IgD-negative memory B cell (primary cell): Measurements from ENCODE around the gene LIPE. TPM values are rescaled to one million over a fixed set of nuclear protein-coding genes. Genes with fewer than 3 reads are reported as not detected.

Experiments
- H3K27ac Mint-ChIP-seq, 3 donors: one replicate each; pipeline ENCODE4 v1.8.0; 2020 to 2022; ENCODE audit warnings: mild to moderate bottlenecking in 3 of 3, mixed read lengths in 3 of 3, moderate library complexity in 1 of 3
- H3K27me3 Mint-ChIP-seq: one replicate; pipeline ENCODE4 v1.8.0; 2021; ENCODE audit warnings: mixed read lengths
- H3K36me3 Mint-ChIP-seq: one replicate; pipeline ENCODE4 v1.8.0; 2020; ENCODE audit warnings: mild to moderate bottlenecking, mixed read lengths
- H3K4me1 Mint-ChIP-seq, 3 donors: one replicate each; pipeline ENCODE4 v1.8.0; 2020 to 2022; ENCODE audit warnings: mixed read lengths in 3 of 3, mild to moderate bottlenecking in 1 of 3
- H3K4me3 Mint-ChIP-seq, 4 donors: one replicate each; pipeline ENCODE4 v1.8.0; 2020 to 2022; ENCODE audit warnings: mild to moderate bottlenecking in 4 of 4, mixed read lengths in 4 of 4, moderate library complexity in 3 of 4
- H3K9me3 Mint-ChIP-seq, 3 donors: one replicate each; pipeline ENCODE4 v1.8.0; 2020 to 2021; ENCODE audit warnings: mixed read lengths in 3 of 3, mild to moderate bottlenecking in 1 of 3
- polyA plus RNA-seq: library from polyadenylated mRNA; unstranded; fragments of 300-500 nt; fragmentation: Illumina TruSeq; gene quantifications from one replicate; pipeline ENCODE4 v1.2.3, GENCODE V29; 2021

LIPE gene
- polyA plus RNA-seq, 1 donor from 2014 or later, result 15.0 TPM

DNA sequence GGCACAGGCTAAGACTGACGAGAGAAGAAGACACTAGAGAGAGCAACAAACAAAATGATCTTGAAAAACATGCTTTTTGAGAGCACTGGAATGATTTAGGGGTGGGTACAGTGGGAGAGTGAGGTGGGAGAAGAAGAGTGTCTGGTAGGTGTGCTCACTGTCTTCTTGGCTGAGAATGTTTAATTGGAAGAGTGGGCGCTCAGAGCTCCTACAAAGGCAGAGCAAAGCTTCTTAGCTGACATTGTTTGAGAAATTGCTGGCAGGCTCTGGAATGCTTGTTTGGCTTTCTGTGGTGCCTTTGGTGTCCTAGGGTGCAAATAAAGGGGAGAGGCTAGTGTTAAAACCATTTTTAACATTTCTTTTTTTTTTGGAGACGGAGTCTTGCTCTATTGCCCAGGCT, 1.5 kb upstream of the LIPE start:
- Mint-ChIP-seq H3K9me3 (no peaks in the 10 kb centered on the region), H3K27me3 (no peaks in the 10 kb centered on the region), H3K4me1 (peaks cover 0 to 5% (median 1%) of the 10 kb centered on the region in 3 donors), H3K36me3 (no peaks in the 10 kb centered on the region), H3K27ac (no peak overlapping the region), H3K4me3 (no peak overlapping the region)

- H3K4me3 Mint-ChIP-seq, result peak overlapping the region in 2 of 4 donors; percentile 6 to 72
- H3K27me3 Mint-ChIP-seq, result no peaks in the 10 kb centered on the region
- no peaks in the 10 kb centered on the region for H3K36me3 Mint-ChIP-seq
- H3K9me3 Mint-ChIP-seq, result no peaks in the 10 kb centered on the region
- peak overlapping the region in 1 of 3 donors; percentile 53 for H3K27ac Mint-ChIP-seq
- H3K4me1 Mint-ChIP-seq, result peaks cover 9 to 16% (median 13%) of the 10 kb centered on the region in 3 donors
These were observed 545 bp downstream of the LIPE start for GRCh38 chr19:42426643-42427042.

- Mint-ChIP-seq H3K36me3 (no peaks in the 10 kb centered on the region), H3K9me3 (no peaks in the 10 kb centered on the region), H3K4me3 (peak overlapping the region in 3 of 4 donors; percentile 63 to 100 (median 67)), H3K4me1 (peaks cover 20 to 34% (median 27%) of the 10 kb centered on the region in 3 donors), H3K27me3 (no peaks in the 10 kb centered on the region), H3K27ac (no peak overlapping the region)
These were observed 2.5 kb downstream of the LIPE start for GRCh38 chr19:42424712-42425131.

DNA sequence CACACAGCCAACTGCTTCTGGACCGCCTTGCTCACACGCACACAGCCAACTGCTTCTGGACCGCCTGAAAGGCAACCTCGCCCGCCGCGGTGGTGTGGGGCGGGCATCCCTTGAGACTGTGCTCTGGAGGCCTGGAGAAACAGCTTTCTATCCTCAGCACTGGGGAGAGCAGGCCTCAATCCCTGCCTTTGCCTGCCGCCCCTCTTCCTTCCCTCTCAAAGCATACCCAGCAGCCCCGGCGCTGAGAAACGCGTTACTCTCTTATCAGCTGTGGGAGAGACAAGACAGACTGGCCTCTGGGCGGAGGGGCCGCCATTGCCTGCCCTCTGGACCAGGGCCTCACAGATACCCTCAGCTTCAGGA, 2.9 kb downstream of the LIPE start:
- H3K36me3 Mint-ChIP-seq, result no peaks in the 10 kb centered on the region
- H3K27ac Mint-ChIP-seq, result no peak overlapping the region
- H3K4me1 Mint-ChIP-seq, result peaks cover 20 to 34% (median 28%) of the 10 kb centered on the region in 3 donors
- peak overlapping the region; percentile 96 to 100 (median 98) for H3K4me3 Mint-ChIP-seq
- H3K9me3 Mint-ChIP-seq, result no peaks in the 10 kb centered on the region
- H3K27me3 Mint-ChIP-seq, result no peaks in the 10 kb centered on the region

GRCh38 chr19:42423462-42424344, 3.5 kb downstream of the LIPE start:
- Mint-ChIP-seq H3K36me3 (no peaks in the 10 kb centered on the region), H3K4me1 (peaks cover 20 to 35% (median 28%) of the 10 kb centered on the region in 3 donors)

GRCh38 chr19:42422901-42423461, 4.2 kb downstream of the LIPE start:
- H3K4me3 Mint-ChIP-seq, result peak overlapping the region; percentile 96 to 100 (median 98)
- no peaks in the 10 kb centered on the region for H3K27me3 Mint-ChIP-seq
- H3K36me3 Mint-ChIP-seq, result no peaks in the 10 kb centered on the region
- peaks cover 20 to 36% (median 28%) of the 10 kb centered on the region in 3 donors for H3K4me1 Mint-ChIP-seq
- no peaks in the 10 kb centered on the region for H3K9me3 Mint-ChIP-seq
- peak overlapping the region; percentile 81 to 96 (median 93) for H3K27ac Mint-ChIP-seq

More at GRCh38 chr19:42423462-42424344, 3.5 kb downstream of the LIPE start:
- Mint-ChIP-seq H3K27ac (peak overlapping the region; percentile 81 to 96 (median 93)), H3K9me3 (no peaks in the 10 kb centered on the region), H3K27me3 (no peaks in the 10 kb centered on the region), H3K4me3 (peak overlapping the region; percentile 96 to 100 (median 98))

- Mint-ChIP-seq H3K27me3 (no peaks in the 10 kb centered on the region), H3K36me3 (no peaks in the 10 kb centered on the region), H3K4me1 (peaks cover 20 to 36% (median 28%) of the 10 kb centered on the region in 3 donors), H3K27ac (peak overlapping the region; percentile 81 to 96 (median 93)), H3K4me3 (peak overlapping the region; percentile 96 to 100 (median 98)), H3K9me3 (no peaks in the 10 kb centered on the region)
These were observed 4.9 kb downstream of the LIPE start for GRCh38 chr19:42422092-42422900.

DNA sequence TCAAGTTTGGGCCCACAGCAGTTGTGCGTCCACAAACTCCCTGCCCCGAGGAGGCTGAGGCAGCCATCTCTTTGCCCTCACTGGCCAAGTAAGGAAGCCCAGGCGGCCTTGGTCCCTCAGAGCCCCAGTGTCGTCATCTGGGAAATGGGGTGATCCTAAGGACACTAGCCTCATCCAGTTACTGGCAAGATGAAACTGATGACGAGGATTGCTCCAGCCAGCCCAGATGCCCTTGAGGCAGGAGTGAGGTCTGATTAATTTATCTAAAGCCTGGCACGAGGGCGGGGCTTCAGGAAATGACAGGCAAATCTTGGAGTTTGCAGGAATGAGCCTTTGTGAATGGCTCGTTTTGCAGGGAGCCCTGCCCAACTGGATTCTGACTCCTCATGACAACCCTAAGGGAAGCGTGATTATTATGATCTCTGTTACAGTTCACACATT, 5.6 kb downstream of the LIPE start:
- peak overlapping the region; percentile 3 to 100 (median 86) for H3K4me3 Mint-ChIP-seq
- no peaks in the 10 kb centered on the region for H3K27me3 Mint-ChIP-seq
- peaks cover 20 to 36% (median 28%) of the 10 kb centered on the region in 3 donors for H3K4me1 Mint-ChIP-seq
- peak overlapping the region; percentile 81 to 96 (median 86) for H3K27ac Mint-ChIP-seq
- H3K9me3 Mint-ChIP-seq, result no peaks in the 10 kb centered on the region
- no peaks in the 10 kb centered on the region for H3K36me3 Mint-ChIP-seq

DNA sequence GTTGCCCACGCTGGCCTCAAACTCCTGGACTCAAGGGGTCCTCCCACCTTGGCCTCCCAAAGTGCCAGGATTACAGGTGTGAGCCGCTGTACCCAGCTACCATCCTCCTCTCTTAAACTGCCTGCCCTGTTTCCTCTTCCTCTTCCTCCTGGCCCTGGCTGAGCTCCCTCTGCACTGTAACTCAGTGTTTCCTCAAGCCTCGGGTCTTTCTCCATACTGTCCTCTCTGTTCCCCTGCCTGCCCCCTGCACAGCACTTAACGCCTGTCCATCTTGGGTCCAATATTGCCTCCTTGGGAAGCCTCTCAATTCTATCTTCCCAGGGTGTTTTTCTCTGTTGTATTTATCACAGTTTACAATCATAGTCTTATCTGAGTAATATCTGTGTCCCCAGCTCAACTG, 6.1 kb downstream of the LIPE start:
- Mint-ChIP-seq H3K36me3 (no peaks in the 10 kb centered on the region), H3K4me3 (peak overlapping the region in 2 of 4 donors; percentile 27 to 100), H3K27me3 (no peaks in the 10 kb centered on the region), H3K27ac (peak overlapping the region; percentile 74 to 86 (median 81)), H3K9me3 (no peaks in the 10 kb centered on the region), H3K4me1 (peaks cover 20 to 36% (median 28%) of the 10 kb centered on the region in 3 donors)

GRCh38 chr19:42420055-42420544, 7.1 kb downstream of the LIPE start:
- peaks cover 20 to 36% (median 28%) of the 10 kb centered on the region in 3 donors for H3K4me1 Mint-ChIP-seq
- H3K27ac Mint-ChIP-seq, result peak overlapping the region; percentile 8 to 81 (median 51)

DNA sequence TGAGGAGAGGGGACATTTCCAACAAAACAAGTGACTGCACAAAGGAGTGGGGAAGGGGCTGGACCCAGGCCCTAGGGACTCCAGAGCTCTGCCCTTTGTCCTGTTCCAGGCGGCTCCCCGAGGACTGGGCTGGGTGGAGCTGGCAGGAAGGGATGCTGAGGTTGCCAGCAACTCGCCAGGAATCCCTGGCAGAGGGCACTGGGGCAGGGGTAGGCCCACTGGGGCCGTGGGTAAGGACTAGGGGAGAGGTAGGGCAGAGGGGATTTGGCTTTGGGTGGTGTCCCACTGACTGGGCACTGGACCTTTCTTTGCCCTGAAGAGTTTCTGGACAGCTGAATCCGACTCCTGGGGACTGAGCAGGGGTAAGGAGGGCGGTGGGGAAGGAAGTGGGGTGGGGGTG, 7.9 kb downstream of the LIPE start:
- H3K4me3 Mint-ChIP-seq, result no peak overlapping the region
- H3K27ac Mint-ChIP-seq, result no peak overlapping the region
- peaks cover 20 to 35% (median 29%) of the 10 kb centered on the region in 3 donors for H3K4me1 Mint-ChIP-seq
- no peaks in the 10 kb centered on the region for H3K9me3 Mint-ChIP-seq
- H3K36me3 Mint-ChIP-seq, result no peaks in the 10 kb centered on the region
- no peaks in the 10 kb centered on the region for H3K27me3 Mint-ChIP-seq

More at GRCh38 chr19:42420055-42420544, 7.1 kb downstream of the LIPE start:
- no peaks in the 10 kb centered on the region for H3K9me3 Mint-ChIP-seq
- peak overlapping the region; percentile 55 to 74 (median 64) for H3K4me3 Mint-ChIP-seq
- H3K36me3 Mint-ChIP-seq, result no peaks in the 10 kb centered on the region
- no peaks in the 10 kb centered on the region for H3K27me3 Mint-ChIP-seq

GRCh38 chr19:42412661-42413076, 14.5 kb downstream of the LIPE start:
- Mint-ChIP-seq H3K36me3 (no peaks in the 10 kb centered on the region), H3K4me3 (no peak overlapping the region), H3K27me3 (no peaks in the 10 kb centered on the region), H3K9me3 (no peaks in the 10 kb centered on the region), H3K4me1 (peaks cover 0 to 4% (median 2%) of the 10 kb centered on the region in 3 donors), H3K27ac (no peak overlapping the region)

- Mint-ChIP-seq H3K36me3 (no peaks in the 10 kb centered on the region), H3K9me3 (no peaks in the 10 kb centered on the region), H3K27me3 (no peaks in the 10 kb centered on the region), H3K4me1 (peaks cover 0 to 4% (median 2%) of the 10 kb centered on the region in 3 donors), H3K27ac (no peak overlapping the region), H3K4me3 (no peak overlapping the region)
These were observed 15.0 kb downstream of the LIPE start for GRCh38 chr19:42412227-42412626.

DNA sequence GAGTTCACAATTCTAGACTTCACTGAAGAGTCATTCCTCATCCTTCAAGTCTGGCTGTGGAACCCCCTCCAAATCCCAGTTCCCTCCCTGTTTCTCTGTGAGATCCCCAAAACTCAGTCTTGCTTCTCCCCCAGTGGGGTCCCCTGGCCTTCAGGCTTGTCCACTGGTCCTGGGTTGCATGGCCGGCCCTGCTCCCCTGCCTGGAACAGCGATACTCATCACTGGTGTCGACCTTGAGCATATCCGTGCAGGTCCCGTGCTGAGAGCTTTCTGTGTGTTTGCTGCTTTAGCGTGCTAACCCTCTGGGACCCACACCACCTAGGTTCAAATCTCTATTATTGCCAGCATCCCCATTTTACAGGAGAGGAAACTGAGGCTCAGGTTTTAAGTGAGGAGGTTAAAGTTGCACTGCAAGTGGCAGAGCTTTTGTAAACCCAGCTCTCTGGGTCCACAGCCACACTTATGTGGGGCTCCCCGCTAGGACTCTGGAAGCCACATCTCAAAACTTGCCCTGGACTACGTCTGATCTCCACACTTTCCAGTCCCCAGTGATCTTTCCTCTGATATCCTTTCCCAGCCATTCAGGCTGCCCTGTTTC, 15.5 kb downstream of the LIPE start:
- Mint-ChIP-seq H3K4me1 (peaks cover 0 to 4% (median 2%) of the 10 kb centered on the region in 3 donors), H3K9me3 (no peaks in the 10 kb centered on the region), H3K4me3 (no peak overlapping the region), H3K27me3 (no peaks in the 10 kb centered on the region), H3K36me3 (no peaks in the 10 kb centered on the region), H3K27ac (no peak overlapping the region)
